HL-60 (cell line): ENCODE data around the gene IRF5.
A peak's percentile ranks its signal among the peaks of the same experiment; 100 is the strongest.

Source experiments
- DNase-seq, 2 experiments: peaks; one replicate each; pipeline ENCODE4 v3.0.0-alpha.2; 2010 to 2020; ENCODE audit warnings: low read depth in 1 of 2, low spot score in 1 of 2
- H3K27ac ChIP-seq: fragments of 250-450 bp; sonication (Bioruptor Pico); replicated peaks from 2 replicates; pipeline ENCODE4 v1.5.1; 2020; ENCODE audit warnings: mild to moderate bottlenecking, moderate library complexity
- H3K27me3 ChIP-seq: fragments of 250-450 bp; sonication (Bioruptor Pico); 2 replicates; pipeline ENCODE4 v1.5.1; 2021; ENCODE audit warnings: mild to moderate bottlenecking, moderate library complexity; ENCODE audit not compliant: insufficient read depth, poor library complexity, severe bottlenecking
- H3K4me3 ChIP-seq: replicated peaks from 2 replicates; pipeline ENCODE4 v1.5.1; 2011; ENCODE audit warnings: mild to moderate bottlenecking, control low read depth, low read length; ENCODE audit not compliant: insufficient read depth
- CTCF ChIP-seq: IDR thresholded peaks from one replicate; pipeline ENCODE4 v1.5.1; 2011; ENCODE audit warnings: low read length, control low read depth, inconsistent platforms; ENCODE audit not compliant: insufficient read depth
- GABPA ChIP-seq: IDR thresholded peaks from 2 replicates; pipeline ENCODE4 v1.6.1; 2012; ENCODE audit warnings: low read depth
- POLR2AphosphoS5 ChIP-seq: IDR thresholded peaks from 2 replicates; pipeline ENCODE4 v1.6.1; 2012; ENCODE audit warnings: low read depth
- REST ChIP-seq: IDR thresholded peaks from 2 replicates; pipeline ENCODE4 v1.6.1; 2012; ENCODE audit warnings: low read depth; ENCODE audit not compliant: insufficient replicate concordance
- SPI1 ChIP-seq: IDR thresholded peaks from 2 replicates; pipeline ENCODE4 v1.6.1; 2012; ENCODE audit warnings: low read depth, mild to moderate bottlenecking, borderline replicate concordance

Gene IRF5

GRCh38 chr7:128904381-128905197 is 33.1 kb upstream of the IRF5 start:
- DNase-seq = peak in 1 of 2 experiments; percentile 49
- Histone ChIP-seq H3K27ac (no peak overlapping the region), H3K4me3 (no peak overlapping the region), H3K27me3 (peaks cover 2% of the 10 kb centered on the region)
- peak; percentile 57 for TF ChIP-seq CTCF
- no peak for TF ChIP-seq REST
- TF ChIP-seq POLR2AphosphoS5 = no peak

- peaks cover 4% of the 10 kb centered on the region for H3K27me3 ChIP-seq
- H3K27ac ChIP-seq = no peak overlapping the region
Observed at GRCh38 chr7:128906001-128906765, 31.5 kb upstream of the IRF5 start.

More at GRCh38 chr7:128906001-128906765, 31.5 kb upstream of the IRF5 start:
- no peak overlapping the region for H3K4me3 ChIP-seq
- no peak for DNase-seq
- TF ChIP-seq GABPA (no peak), CTCF (no peak), POLR2AphosphoS5 (no peak), SPI1 (no peak), REST (no peak)
